ENCODE measurements around the gene RAP1A.

Gene RAP1A

GRCh38 chr1:111638320-111638719 lies 18.7 kb downstream of the RAP1A start:
- TF ChIP-seq REST (IDR thresholded peaks at IDR 0.05; ENCODE audit: low read depth): no peak
- TF ChIP-seq TCF12 (IDR thresholded peaks at IDR 0.05; ENCODE audit: low read depth): no peak
- no peak for TF ChIP-seq NFIC (IDR thresholded peaks at IDR 0.05)
- TF ChIP-seq EGR1 (IDR thresholded peaks at IDR 0.05): no peak
- TF ChIP-seq CEBPB (IDR thresholded peaks at IDR 0.05): no peak
- TF ChIP-seq TAF1 (IDR thresholded peaks at IDR 0.05; ENCODE audit: low read depth): no peak
- no peak for TF ChIP-seq MAX (IDR thresholded peaks at IDR 0.05)
- no peak for TF ChIP-seq ZBTB7A (IDR thresholded peaks at IDR 0.05; ENCODE audit: low read depth)
- no peak for TF ChIP-seq FOXM1 (IDR thresholded peaks at IDR 0.05; ENCODE audit: borderline replicate concordance, low read depth)
- no peak for TF ChIP-seq CREB1 (IDR thresholded peaks at IDR 0.05; ENCODE audit: low read depth)

- no peak for TF ChIP-seq ZBTB7A (IDR thresholded peaks at IDR 0.05; ENCODE audit: low read depth)
- TF ChIP-seq CREB1 (IDR thresholded peaks at IDR 0.05; ENCODE audit: low read depth): no peak
- no peak for TF ChIP-seq EGR1 (IDR thresholded peaks at IDR 0.05)
- no peak for TF ChIP-seq CEBPB (IDR thresholded peaks at IDR 0.05)
- TF ChIP-seq REST (IDR thresholded peaks at IDR 0.05; ENCODE audit: low read depth): no peak
- no peak for TF ChIP-seq TAF1 (IDR thresholded peaks at IDR 0.05; ENCODE audit: low read depth)
- TF ChIP-seq NFIC (IDR thresholded peaks at IDR 0.05): no peak
- TF ChIP-seq RAD21 (IDR thresholded peaks at IDR 0.05; ENCODE audit: low read depth): no peak
- TF ChIP-seq TCF12 (IDR thresholded peaks at IDR 0.05; ENCODE audit: low read depth): no peak
- no peak for TF ChIP-seq USF1 (IDR thresholded peaks at IDR 0.05)
- no peak for TF ChIP-seq YY1 (IDR thresholded peaks at IDR 0.05; ENCODE audit: low read depth)
- no peak for TF ChIP-seq MAX (IDR thresholded peaks at IDR 0.05)
Measured at GRCh38 chr1:111639602-111640198, 20.1 kb downstream of the RAP1A start.

- TF ChIP-seq YY1 (IDR thresholded peaks at IDR 0.05; ENCODE audit: low read depth): no peak
- TF ChIP-seq USF1 (IDR thresholded peaks at IDR 0.05): no peak
- TF ChIP-seq MAX (IDR thresholded peaks at IDR 0.05): no peak
- TF ChIP-seq TCF12 (IDR thresholded peaks at IDR 0.05; ENCODE audit: low read depth): no peak
- no peak for TF ChIP-seq NFIC (IDR thresholded peaks at IDR 0.05)
- TF ChIP-seq CEBPB (IDR thresholded peaks at IDR 0.05): no peak
- TF ChIP-seq CREB1 (IDR thresholded peaks at IDR 0.05; ENCODE audit: low read depth): no peak
- no peak for TF ChIP-seq EP300 (IDR thresholded peaks at IDR 0.05; ENCODE audit: borderline replicate concordance)
- no peak for TF ChIP-seq ZBTB7A (IDR thresholded peaks at IDR 0.05; ENCODE audit: low read depth)
- no peak for TF ChIP-seq FOXM1 (IDR thresholded peaks at IDR 0.05; ENCODE audit: borderline replicate concordance, low read depth)
- no peak for TF ChIP-seq EGR1 (IDR thresholded peaks at IDR 0.05)
- no peak for TF ChIP-seq RAD21 (IDR thresholded peaks at IDR 0.05; ENCODE audit: low read depth)
- TF ChIP-seq REST (IDR thresholded peaks at IDR 0.05; ENCODE audit: low read depth): no peak
- TF ChIP-seq TAF1 (IDR thresholded peaks at IDR 0.05; ENCODE audit: low read depth): no peak
- TF ChIP-seq TEAD4 (IDR thresholded peaks at IDR 0.05): no peak
Measured at GRCh38 chr1:111643097-111643496, 23.5 kb downstream of the RAP1A start.

GRCh38 chr1:111643696-111644095 lies 24.1 kb downstream of the RAP1A start:
- no peak for TF ChIP-seq USF1 (IDR thresholded peaks at IDR 0.05)
- no peak for TF ChIP-seq FOXM1 (IDR thresholded peaks at IDR 0.05; ENCODE audit: borderline replicate concordance, low read depth)
- no peak for TF ChIP-seq REST (IDR thresholded peaks at IDR 0.05; ENCODE audit: low read depth)
- TF ChIP-seq TCF12 (IDR thresholded peaks at IDR 0.05; ENCODE audit: low read depth): no peak
- TF ChIP-seq EP300 (IDR thresholded peaks at IDR 0.05; ENCODE audit: borderline replicate concordance): no peak
